ENCODE data around the gene ITPR1. TPM values are rescaled to one million over a fixed set of nuclear protein-coding genes. Genes with fewer than 3 reads are reported as not detected.

Gene ITPR1
- total and polyA plus RNA-seq, 3 experiments from 2014 or later: 14.9 to 85.8 (median 82.6) TPM

GRCh38 chr3:4522947-4523346, 29.8 kb downstream of the ITPR1 start:
- DNase-seq: no peak
- Mint-ChIP-seq H3K36me3 (peaks cover 4 to 48% (median 13%) of the 10 kb centered on the region in 3 donors), H3K27ac (no peak overlapping the region), H3K4me1 (peaks cover 21 to 54% (median 45%) of the 10 kb centered on the region in 3 donors), H3K4me3 (no peak overlapping the region), H3K27me3 (no peaks in the 10 kb centered on the region), H3K9me3 (no peaks in the 10 kb centered on the region)
- ChIA-PET POLR2A (no interaction called here), CTCF (interaction anchor here (2.7 kb wide), 1 partner anchor 110 kb away, joined by 7 read pairs; no protein-coding TSS in a partner anchor)
- Histone ChIP-seq H3K36me3 (ENCODE audit: insufficient read depth, low read length) (peaks cover 5% of the 10 kb centered on the region), H3K4me3 (ENCODE audit: low read length) (no peak overlapping the region), H3K27me3 (ENCODE audit: insufficient read depth, low read length, poor library complexity, severe bottlenecking) (no peaks in the 10 kb centered on the region), H3K27ac (ENCODE audit: low read depth, low read length) (no peak overlapping the region), H3K9me3 (ENCODE audit: low read length) (no peaks in the 10 kb centered on the region), H3K4me1 (ENCODE audit: insufficient read depth, low read length) (peaks cover 19% of the 10 kb centered on the region)

DNA sequence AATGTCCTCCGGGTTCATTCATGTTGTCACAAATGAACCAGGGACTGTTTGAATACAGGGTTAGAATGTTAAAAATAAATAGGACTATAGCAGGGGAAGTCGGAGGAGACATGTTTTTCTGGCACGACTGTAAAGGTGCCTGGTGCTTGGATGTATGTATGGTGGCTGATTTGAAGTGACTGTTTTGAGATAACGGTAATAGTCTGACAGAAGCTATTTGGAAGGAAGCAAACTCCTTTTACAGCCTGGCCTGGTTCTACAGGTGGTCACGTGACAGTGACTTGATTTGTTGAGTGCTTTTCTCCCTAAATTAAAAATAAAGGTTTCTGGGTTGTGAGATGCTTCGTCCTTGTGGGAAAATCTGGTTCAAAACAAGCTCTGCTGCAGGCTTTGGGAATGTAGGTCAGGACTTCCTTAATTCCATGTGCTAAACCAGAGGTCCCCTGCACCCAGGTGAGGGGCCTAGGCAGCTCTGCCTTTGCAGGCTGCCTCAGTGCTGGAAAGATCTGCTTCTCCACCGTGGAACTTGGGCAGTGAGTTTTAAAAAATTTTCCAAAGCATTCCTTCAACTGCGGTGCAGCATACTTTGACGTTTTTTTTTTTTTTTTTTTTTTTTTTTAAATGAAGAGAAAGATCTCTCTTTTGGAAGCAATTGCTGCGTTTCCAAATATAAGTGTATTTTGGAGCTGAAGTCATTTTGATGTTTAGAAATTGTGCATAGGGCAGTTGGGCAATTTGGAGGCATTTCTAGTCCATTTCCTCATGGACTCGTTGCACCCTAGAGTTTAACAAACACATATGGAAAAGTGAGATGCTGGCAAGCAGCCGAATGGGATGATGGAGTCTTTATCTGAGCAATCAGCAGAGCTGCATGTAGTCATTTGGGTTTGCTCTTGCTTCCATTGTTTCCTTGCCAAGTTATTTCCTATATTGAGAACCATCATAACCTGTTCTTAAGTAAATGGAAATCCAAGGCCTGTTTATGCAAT, 30.9 kb downstream of the ITPR1 start:
- no peak overlapping the region for H3K4me3 Mint-ChIP-seq
- H3K27ac Mint-ChIP-seq: peak overlapping the region in 1 of 8 donors; percentile 4
- H3K27me3 Mint-ChIP-seq: no peaks in the 10 kb centered on the region

GRCh38 chr3:4525560-4526223, 32.5 kb downstream of the ITPR1 start:
- no peak for DNase-seq
- H3K36me3 ChIP-seq (ENCODE audit: insufficient read depth, low read length): peaks cover 5% of the 10 kb centered on the region
- H3K4me3 ChIP-seq (ENCODE audit: low read length): no peak overlapping the region
- H3K36me3 Mint-ChIP-seq: peaks cover 4 to 49% (median 13%) of the 10 kb centered on the region in 3 donors
- no peaks in the 10 kb centered on the region for H3K9me3 ChIP-seq (ENCODE audit: low read length)
- H3K27ac Mint-ChIP-seq: peak overlapping the region in 1 of 8 donors; percentile 32
- H3K4me3 Mint-ChIP-seq: no peak overlapping the region
- H3K4me1 Mint-ChIP-seq: peaks cover 8 to 49% (median 20%) of the 10 kb centered on the region in 3 donors
- no peaks in the 10 kb centered on the region for H3K27me3 Mint-ChIP-seq
- ChIA-PET POLR2A (no interaction called here), CTCF (no interaction called here)
- H3K4me1 ChIP-seq (ENCODE audit: insufficient read depth, low read length): no peaks in the 10 kb centered on the region
- no peak overlapping the region for H3K27ac ChIP-seq (ENCODE audit: low read depth, low read length)
- H3K27me3 ChIP-seq (ENCODE audit: insufficient read depth, low read length, poor library complexity, severe bottlenecking): no peaks in the 10 kb centered on the region
- no peaks in the 10 kb centered on the region for H3K9me3 Mint-ChIP-seq

More for the DNA sequence above, 30.9 kb downstream of the ITPR1 start:
- Histone ChIP-seq H3K27ac (ENCODE audit: low read depth, low read length) (no peak overlapping the region), H3K4me3 (ENCODE audit: low read length) (no peak overlapping the region), H3K27me3 (ENCODE audit: insufficient read depth, low read length, poor library complexity, severe bottlenecking) (no peaks in the 10 kb centered on the region), H3K9me3 (ENCODE audit: low read length) (no peaks in the 10 kb centered on the region), H3K4me1 (ENCODE audit: insufficient read depth, low read length) (peaks cover 8% of the 10 kb centered on the region), H3K36me3 (ENCODE audit: insufficient read depth, low read length) (peaks cover 5% of the 10 kb centered on the region)
- H3K36me3 Mint-ChIP-seq: peaks cover 4 to 47% (median 13%) of the 10 kb centered on the region in 3 donors
- H3K9me3 Mint-ChIP-seq: no peaks in the 10 kb centered on the region
- no peak for DNase-seq
- peaks cover 13 to 50% (median 34%) of the 10 kb centered on the region in 3 donors for H3K4me1 Mint-ChIP-seq
- ChIA-PET POLR2A (no interaction called here), CTCF (interaction anchor here (0.7 to 1.6 kb wide), 2 partner anchors 174 to 225 kb away, joined by 3 read pairs; no protein-coding TSS in a partner anchor)

GRCh38 chr3:4528320-4528719, 35.2 kb downstream of the ITPR1 start:
- Mint-ChIP-seq H3K27ac (no peak overlapping the region), H3K27me3 (no peaks in the 10 kb centered on the region), H3K9me3 (no peaks in the 10 kb centered on the region), H3K4me3 (no peak overlapping the region), H3K36me3 (peaks cover 2 to 30% (median 10%) of the 10 kb centered on the region in 3 donors), H3K4me1 (peaks cover 10 to 70% (median 26%) of the 10 kb centered on the region in 3 donors)
- no peaks in the 10 kb centered on the region for H3K27me3 ChIP-seq (ENCODE audit: insufficient read depth, low read length, poor library complexity, severe bottlenecking)
- H3K4me3 ChIP-seq (ENCODE audit: low read length): no peak overlapping the region
- H3K9me3 ChIP-seq (ENCODE audit: low read length): no peaks in the 10 kb centered on the region
- ChIA-PET POLR2A (no interaction called here), CTCF (interaction anchor here (1.5 kb wide), 1 partner anchor 9 kb away, joined by 5 read pairs; no protein-coding TSS in a partner anchor)
- H3K36me3 ChIP-seq (ENCODE audit: insufficient read depth, low read length): peaks cover 5% of the 10 kb centered on the region
- DNase-seq: no peak
- H3K27ac ChIP-seq (ENCODE audit: low read depth, low read length): no peak overlapping the region
- H3K4me1 ChIP-seq (ENCODE audit: insufficient read depth, low read length): peaks cover 3% of the 10 kb centered on the region

- H3K27me3 ChIP-seq (ENCODE audit: insufficient read depth, low read length, poor library complexity, severe bottlenecking): no peaks in the 10 kb centered on the region
- no peaks in the 10 kb centered on the region for H3K9me3 ChIP-seq (ENCODE audit: low read length)
- DNase-seq: no peak
- Mint-ChIP-seq H3K4me1 (peaks cover 10 to 70% (median 26%) of the 10 kb centered on the region in 3 donors), H3K27me3 (no peaks in the 10 kb centered on the region), H3K27ac (no peak overlapping the region), H3K9me3 (no peaks in the 10 kb centered on the region), H3K4me3 (no peak overlapping the region), H3K36me3 (peaks cover 0 to 24% (median 7%) of the 10 kb centered on the region in 3 donors)
- no peak overlapping the region for H3K4me3 ChIP-seq (ENCODE audit: low read length)
- ChIA-PET CTCF (interaction anchor here (1.5 kb wide), 1 partner anchor 10 kb away, joined by 5 read pairs; no protein-coding TSS in a partner anchor), POLR2A (no interaction called here)
- H3K36me3 ChIP-seq (ENCODE audit: insufficient read depth, low read length): no peaks in the 10 kb centered on the region
- H3K4me1 ChIP-seq (ENCODE audit: insufficient read depth, low read length): peaks cover 5% of the 10 kb centered on the region
- no peak overlapping the region for H3K27ac ChIP-seq (ENCODE audit: low read depth, low read length)
These were observed 35.9 kb downstream of the ITPR1 start for GRCh38 chr3:4528819-4529600.

DNA sequence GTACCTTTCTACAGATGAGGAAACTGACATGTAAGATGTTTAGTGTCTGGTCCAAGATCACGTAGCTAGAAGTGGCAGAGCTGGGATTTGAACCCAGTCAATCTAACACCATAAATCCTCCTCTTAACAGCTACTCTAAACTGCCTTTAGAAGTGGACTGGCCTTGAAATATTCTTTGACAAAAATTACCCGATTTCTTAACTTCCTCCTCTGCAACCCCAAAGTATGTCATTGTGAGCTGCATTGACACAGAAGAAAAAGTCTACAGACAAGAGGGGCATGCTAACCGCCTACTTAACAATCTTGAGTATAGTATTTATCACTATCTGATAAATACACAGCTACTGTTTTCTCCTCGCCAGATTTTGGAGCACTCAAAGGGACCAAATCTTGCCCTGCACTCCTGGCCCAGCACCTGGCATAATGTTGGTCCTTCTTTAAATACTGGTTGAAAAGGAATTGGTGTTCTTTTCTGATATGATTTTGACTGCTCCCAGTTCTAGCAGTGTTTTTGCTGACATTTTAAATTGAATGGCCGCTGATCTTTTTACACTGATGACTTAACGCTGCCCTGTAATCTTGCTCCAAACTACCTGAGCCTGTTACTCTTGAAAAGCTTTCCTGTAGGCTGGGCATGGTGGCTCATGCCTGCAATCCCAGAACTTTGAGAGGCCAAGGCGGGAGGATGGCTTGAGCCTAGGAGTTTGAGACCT, 36.9 kb downstream of the ITPR1 start:
- Mint-ChIP-seq H3K27me3 (no peaks in the 10 kb centered on the region), H3K9me3 (no peaks in the 10 kb centered on the region), H3K4me3 (no peak overlapping the region), H3K36me3 (peaks cover 0 to 19% (median 5%) of the 10 kb centered on the region in 3 donors), H3K4me1 (peaks cover 10 to 70% (median 31%) of the 10 kb centered on the region in 3 donors), H3K27ac (no peak overlapping the region)
- Histone ChIP-seq H3K4me1 (ENCODE audit: insufficient read depth, low read length) (peaks cover 5% of the 10 kb centered on the region), H3K9me3 (ENCODE audit: low read length) (no peaks in the 10 kb centered on the region), H3K27ac (ENCODE audit: low read depth, low read length) (no peak overlapping the region), H3K4me3 (ENCODE audit: low read length) (no peak overlapping the region), H3K36me3 (ENCODE audit: insufficient read depth, low read length) (no peaks in the 10 kb centered on the region), H3K27me3 (ENCODE audit: insufficient read depth, low read length, poor library complexity, severe bottlenecking) (no peaks in the 10 kb centered on the region)
- CTCF ChIA-PET: no interaction called here
- POLR2A ChIA-PET: no interaction called here
- no peak for DNase-seq

- POLR2A ChIA-PET: no interaction called here
- no peaks in the 10 kb centered on the region for H3K9me3 Mint-ChIP-seq
- Histone ChIP-seq H3K27ac (ENCODE audit: low read depth, low read length) (no peak overlapping the region), H3K9me3 (ENCODE audit: low read length) (no peaks in the 10 kb centered on the region), H3K4me3 (ENCODE audit: low read length) (no peak overlapping the region), H3K4me1 (ENCODE audit: insufficient read depth, low read length) (peaks cover 5% of the 10 kb centered on the region), H3K27me3 (ENCODE audit: insufficient read depth, low read length, poor library complexity, severe bottlenecking) (no peaks in the 10 kb centered on the region), H3K36me3 (ENCODE audit: insufficient read depth, low read length) (no peaks in the 10 kb centered on the region)
- H3K4me1 Mint-ChIP-seq: peaks cover 6 to 67% (median 25%) of the 10 kb centered on the region in 3 donors
- DNase-seq: no peak
- CTCF ChIA-PET: no interaction called here
- no peak overlapping the region for H3K4me3 Mint-ChIP-seq
- peaks cover 3 to 11% (median 7%) of the 10 kb centered on the region in 3 donors for H3K36me3 Mint-ChIP-seq
- H3K27me3 Mint-ChIP-seq: no peaks in the 10 kb centered on the region
- peak overlapping the region in 1 of 8 donors; percentile 27 for H3K27ac Mint-ChIP-seq
These were observed 38.4 kb downstream of the ITPR1 start for GRCh38 chr3:4531478-4532025.

Measured in CD8-positive, alpha-beta memory T cell (primary cell).